Measurements from ENCODE around the gene ARHGEF6.

GRCh38 chrX:136725441-136726104 is 55.2 kb downstream of the ARHGEF6 start:
- no peak for TF ChIP-seq CTCF (IDR thresholded peaks at IDR 0.05)
- TF ChIP-seq POLR2AphosphoS5 (IDR thresholded peaks at IDR 0.05) = no peak
- TF ChIP-seq POLR2A (IDR thresholded peaks at IDR 0.05) = no peak

Data from breast epithelium (tissue), 3 donors.